BLaER1 (cell line): ENCODE data around the gene UBAC2.
A peak's percentile ranks its signal among the peaks of the same experiment; 100 is the strongest.

Experiments used
- H3K27ac ChIP-seq: shearing (Covaris generic); formaldehyde crosslinking; 2 replicates; pipeline ENCODE4 v1.8.1; 2022
- H3K27me3 ChIP-seq: shearing (Covaris generic); formaldehyde crosslinking; 2 replicates; pipeline ENCODE4 v1.8.1; 2022
- H3K36me3 ChIP-seq: shearing (Covaris generic); formaldehyde crosslinking; 2 replicates; pipeline ENCODE4 v1.8.1; 2022
- H3K4me1 ChIP-seq: shearing (Covaris generic); formaldehyde crosslinking; 2 replicates; pipeline ENCODE4 v1.8.1; 2022
- H3K4me2 ChIP-seq: shearing (Covaris generic); formaldehyde crosslinking; 2 replicates; pipeline ENCODE4 v1.8.1; 2022
- H3K4me3 ChIP-seq: shearing (Covaris generic); formaldehyde crosslinking; 2 replicates; pipeline ENCODE4 v1.8.1; 2022
- H3K9ac ChIP-seq: shearing (Covaris generic); formaldehyde crosslinking; 2 replicates; pipeline ENCODE4 v1.8.1; 2022
- H3K9me3 ChIP-seq: shearing (Covaris generic); formaldehyde crosslinking; 2 replicates; pipeline ENCODE4 v1.8.1; 2022
- H4K20me1 ChIP-seq: shearing (Covaris generic); formaldehyde crosslinking; 2 replicates; pipeline ENCODE4 v1.8.1; 2022
- Cebpa-rat ChIP-seq: shearing (Covaris generic); IDR thresholded peaks from 2 replicates; pipeline ENCODE4 v1.8.1; 2022

UBAC2 gene

GRCh38 chr13:99162567-99163361 lies 37.9 kb upstream of the UBAC2 start:
- Histone ChIP-seq H3K9me3 (no peaks in the 10 kb centered on the region; the same call in 1 of the 2 replicates), H3K27ac (no peak overlapping the region), H3K9ac (no peak overlapping the region), H3K4me1 (peaks cover 9% of the 10 kb centered on the region; the same call in 1 of the 2 replicates), H3K27me3 (no peaks in the 10 kb centered on the region), H3K36me3 (no peaks in the 10 kb centered on the region), H3K4me2 (no peak overlapping the region), H3K4me3 (no peak overlapping the region), H4K20me1 (no peaks in the 10 kb centered on the region)
- TF ChIP-seq Cebpa-rat, result no peak

GRCh38 chr13:99164226-99164625 lies 36.4 kb upstream of the UBAC2 start:
- Histone ChIP-seq H3K9ac (no peak overlapping the region), H3K27me3 (no peaks in the 10 kb centered on the region), H3K4me1 (peaks cover 9% of the 10 kb centered on the region; the same call in 1 of the 2 replicates), H3K9me3 (no peaks in the 10 kb centered on the region; the same call in 1 of the 2 replicates), H3K36me3 (no peaks in the 10 kb centered on the region), H4K20me1 (no peaks in the 10 kb centered on the region), H3K27ac (no peak overlapping the region), H3K4me3 (no peak overlapping the region), H3K4me2 (no peak overlapping the region)
- no peak for TF ChIP-seq Cebpa-rat

GRCh38 chr13:99165753-99166587 lies 34.7 kb upstream of the UBAC2 start:
- no peaks in the 10 kb centered on the region for H3K27me3 ChIP-seq
- TF ChIP-seq Cebpa-rat, result no peak
- peaks cover 2% of the 10 kb centered on the region; the same call in 1 of the 2 replicates for H3K4me1 ChIP-seq
- no peak overlapping the region for H3K27ac ChIP-seq
- no peaks in the 10 kb centered on the region; the same call in 1 of the 2 replicates for H3K9me3 ChIP-seq
- H3K4me3 ChIP-seq, result no peak overlapping the region
- no peaks in the 10 kb centered on the region for H3K36me3 ChIP-seq
- no peak overlapping the region for H3K9ac ChIP-seq
- H3K4me2 ChIP-seq, result no peak overlapping the region
- H4K20me1 ChIP-seq, result no peaks in the 10 kb centered on the region

GRCh38 chr13:99172951-99173350 lies 27.7 kb upstream of the UBAC2 start:
- H3K4me3 ChIP-seq, result no peak overlapping the region
- H3K27me3 ChIP-seq, result no peaks in the 10 kb centered on the region
- H3K4me1 ChIP-seq, result peaks cover 12% of the 10 kb centered on the region
- no peak for TF ChIP-seq Cebpa-rat
- H3K27ac ChIP-seq, result no peak overlapping the region
- H4K20me1 ChIP-seq, result no peaks in the 10 kb centered on the region
- no peak overlapping the region for H3K4me2 ChIP-seq
- H3K9me3 ChIP-seq, result no peaks in the 10 kb centered on the region
- H3K9ac ChIP-seq, result no peak overlapping the region
- H3K36me3 ChIP-seq, result no peaks in the 10 kb centered on the region

GRCh38 chr13:99173606-99174005 lies 27.0 kb upstream of the UBAC2 start:
- peaks cover 18% of the 10 kb centered on the region for H3K4me1 ChIP-seq
- H3K27me3 ChIP-seq, result no peaks in the 10 kb centered on the region
- H3K4me3 ChIP-seq, result no peak overlapping the region
- no peaks in the 10 kb centered on the region for H3K36me3 ChIP-seq
- no peaks in the 10 kb centered on the region for H4K20me1 ChIP-seq
- H3K4me2 ChIP-seq, result no peak overlapping the region
- no peak for TF ChIP-seq Cebpa-rat
- H3K27ac ChIP-seq, result no peak overlapping the region
- H3K9ac ChIP-seq, result no peak overlapping the region
- H3K9me3 ChIP-seq, result no peaks in the 10 kb centered on the region

GRCh38 chr13:99174533-99175100 lies 26.0 kb upstream of the UBAC2 start:
- no peaks in the 10 kb centered on the region for H4K20me1 ChIP-seq
- no peak overlapping the region for H3K4me2 ChIP-seq
- no peaks in the 10 kb centered on the region for H3K9me3 ChIP-seq
- no peak for TF ChIP-seq Cebpa-rat
- peaks cover 29% of the 10 kb centered on the region for H3K4me1 ChIP-seq
- no peak overlapping the region for H3K27ac ChIP-seq
- H3K9ac ChIP-seq, result no peak overlapping the region
- no peaks in the 10 kb centered on the region for H3K27me3 ChIP-seq
- no peak overlapping the region for H3K4me3 ChIP-seq
- H3K36me3 ChIP-seq, result no peaks in the 10 kb centered on the region

GRCh38 chr13:99176309-99177276 lies 24.1 kb upstream of the UBAC2 start:
- H3K9ac ChIP-seq, result no peak overlapping the region
- H3K4me1 ChIP-seq, result peaks cover 37% of the 10 kb centered on the region
- no peak overlapping the region for H3K4me3 ChIP-seq
- no peaks in the 10 kb centered on the region for H3K36me3 ChIP-seq
- no peaks in the 10 kb centered on the region for H3K27me3 ChIP-seq
- no peak for TF ChIP-seq Cebpa-rat
- no peaks in the 10 kb centered on the region for H4K20me1 ChIP-seq
- H3K9me3 ChIP-seq, result peaks cover 8% of the 10 kb centered on the region
- no peak overlapping the region for H3K27ac ChIP-seq
- H3K4me2 ChIP-seq, result peak overlapping the region; percentile 60

GRCh38 chr13:99178636-99179035 lies 22.0 kb upstream of the UBAC2 start:
- H3K9ac ChIP-seq, result peak overlapping the region; percentile 42; the same call in 1 of the 2 replicates
- H3K4me3 ChIP-seq, result no peak overlapping the region; the same call in 1 of the 2 replicates
- H3K4me2 ChIP-seq, result peak overlapping the region; percentile 81
- H3K36me3 ChIP-seq, result no peaks in the 10 kb centered on the region
- H4K20me1 ChIP-seq, result no peaks in the 10 kb centered on the region
- peaks cover 22% of the 10 kb centered on the region for H3K9me3 ChIP-seq
- H3K4me1 ChIP-seq, result peaks cover 37% of the 10 kb centered on the region
- peak; percentile 99 for TF ChIP-seq Cebpa-rat
- H3K27me3 ChIP-seq, result no peaks in the 10 kb centered on the region
- H3K27ac ChIP-seq, result peak overlapping the region; percentile 79

GRCh38 chr13:99179460-99179859 lies 21.2 kb upstream of the UBAC2 start:
- Histone ChIP-seq H3K27me3 (no peaks in the 10 kb centered on the region), H3K9me3 (peaks cover 27% of the 10 kb centered on the region), H3K4me2 (peak overlapping the region; percentile 81), H4K20me1 (no peaks in the 10 kb centered on the region), H3K27ac (peak overlapping the region; percentile 79), H3K9ac (peak overlapping the region; percentile 42; the same call in 1 of the 2 replicates), H3K4me3 (no peak overlapping the region; the same call in 1 of the 2 replicates), H3K4me1 (peaks cover 37% of the 10 kb centered on the region), H3K36me3 (no peaks in the 10 kb centered on the region)
- no peak for TF ChIP-seq Cebpa-rat
